Spleen (tissue), 11 donors: Measurements from ENCODE around the gene NDUFC2. TPM values are rescaled to one million over a fixed set of nuclear protein-coding genes. Genes with fewer than 3 reads are reported as not detected.
"Not testable (repeated sequence)": the region's sequence is repeated elsewhere in the genome, so short reads cannot be mapped to it uniquely, and the experiment has no call there.

Experiments used
- DNase-seq: peaks from one replicate; pipeline ENCODE4 v3.0.0-alpha.2; 2020
- H3K27ac ChIP-seq, 8 donors: fragments of 200-600 bp; sonication (generic) in 7 of 8; 1 replicate in 4 of 8; 2 replicates in 4 of 8; pipeline versions ENCODE4 v1.5.0 to v1.8.0; 2016 to 2021; ENCODE audit warnings: inconsistent platforms in 4 of 8, mild to moderate bottlenecking in 4 of 8, moderate library complexity in 1 of 8
- H3K27me3 ChIP-seq, 7 donors: fragments of 200-600 bp; sonication (generic) in 6 of 7; replicated peaks in 1 of 7; 1 replicate in 4 of 7; 2 replicates in 3 of 7; pipeline versions ENCODE4 v1.5.0 to v1.8.0; 2016 to 2021; ENCODE audit warnings: inconsistent platforms in 3 of 7, mild to moderate bottlenecking in 1 of 7
- H3K36me3 ChIP-seq, 6 donors: fragments of 200-600 bp; sonication (generic) in 5 of 6; 1 replicate in 4 of 6; 2 replicates in 2 of 6; pipeline versions ENCODE4 v1.5.0 to v1.8.0; 2016 to 2021; ENCODE audit warnings: inconsistent platforms in 2 of 6
- H3K4me1 ChIP-seq, 6 donors: fragments of 200-600 bp; sonication (generic) in 5 of 6; 1 replicate in 3 of 6; 2 replicates in 3 of 6; pipeline versions ENCODE4 v1.5.0 to v1.8.0; 2016 to 2021; ENCODE audit warnings: inconsistent platforms in 3 of 6
- H3K4me3 ChIP-seq, 8 donors: fragments of 200-600 bp; sonication (generic) in 7 of 8; 1 replicate in 4 of 8; 2 replicates in 4 of 8; pipeline versions ENCODE4 v1.5.0 to v1.8.0; 2016 to 2021; ENCODE audit warnings: inconsistent platforms in 4 of 8, mild to moderate bottlenecking in 4 of 8, moderate library complexity in 2 of 8
- H3K9me3 ChIP-seq, 8 donors: fragments of 200-600 bp; sonication (generic) in 7 of 8; 1 replicate in 4 of 8; 2 replicates in 4 of 8; pipeline versions ENCODE4 v1.5.0 to v1.8.0; 2016 to 2021; ENCODE audit warnings: inconsistent platforms in 4 of 8
- POLR2A ChIP-seq, 3 donors: fragments of 450-650 bp; IDR thresholded peaks; one replicate each; pipeline ENCODE4 v1.5.1; 2017; ENCODE audit warnings: antibody characterized with exemption in 3 of 3, mild to moderate bottlenecking in 1 of 3
- POLR2AphosphoS5 ChIP-seq, 3 donors: sonication (generic); formaldehyde crosslinking; IDR thresholded peaks; one replicate each; pipeline ENCODE4 v1.5.1; 2017; ENCODE audit warnings: antibody characterized with exemption in 3 of 3
- WGBS, 5 donors: extraction: QIAGEN DNeasy Blood & Tissue Kit in 3 of 5; methylation state at CpG; one replicate each; pipeline versions ENCODE4 v1.1.5 to v1.1.7; 2013 to 2018; 5-methylcytosine and 5-hydroxymethylcytosine counted together
- intact Hi-C: fragments of 100-400 bp; cut with DNase I; formaldehyde crosslinking; loops from one replicate; pipeline ENCODE4 v1.15.0; 2023; ENCODE audit warnings: low total_unique reads
- polyA plus RNA-seq, 3 donors: library from polyadenylated mRNA; stranded (reverse); fragments of 200-250 nt; gene quantifications; one replicate each; pipeline ENCODE4 v1.2.1, GENCODE V29; 2013
- total RNA-seq, 7 donors: library from RNA; depleted of rRNA in 3 of 7; stranded (reverse); fragments of >200 nt in 3 of 7; fragmentation: NEBNext Ultra II Directional in 4 of 7; extraction: Animal tissue kit (Norgen Biotek cat#: 25700) in 4 of 7; gene quantifications; one replicate each; pipeline versions ENCODE4 v1.1.0 to v1.2.1, GENCODE V29; 2016 to 2021
- TF ChIP-seq, protein P1 (sequence below), 11 experiments: fragments of 200-600 bp in 7 of 11; fragments of 450-650 bp in 4 of 11; sonication (generic) in 4 of 11; IDR thresholded peaks in 8 of 11; conservative IDR thresholded peaks in 3 of 11; 1 replicate in 7 of 11; 2 replicates in 4 of 11; pipeline versions ENCODE4 v1.4.0 to v1.8.0; 2016 to 2021; ENCODE audit warnings: antibody characterized with exemption in 11 of 11, inconsistent platforms in 4 of 11, mild to moderate bottlenecking in 1 of 11
- donor health status: healthy with polysubstance abuse.
- donor health status: DM: no; HTN: no; CAD: no; lungs with moderate emphysema.
- donor health status: DM: no; HTN: no; CAD: no.
- donor health status: Bipolar disorder and iron deficiency.
- donor health status: healthy.
- donor health status: DM: no; HTN: no; CAD: no.
- donor health status: DM: yes; HTN: yes; CAD: no.

Gene NDUFC2
- total and polyA plus RNA-seq, 10 donors = 44.1 to 135 (median 94.9) TPM

DNA sequence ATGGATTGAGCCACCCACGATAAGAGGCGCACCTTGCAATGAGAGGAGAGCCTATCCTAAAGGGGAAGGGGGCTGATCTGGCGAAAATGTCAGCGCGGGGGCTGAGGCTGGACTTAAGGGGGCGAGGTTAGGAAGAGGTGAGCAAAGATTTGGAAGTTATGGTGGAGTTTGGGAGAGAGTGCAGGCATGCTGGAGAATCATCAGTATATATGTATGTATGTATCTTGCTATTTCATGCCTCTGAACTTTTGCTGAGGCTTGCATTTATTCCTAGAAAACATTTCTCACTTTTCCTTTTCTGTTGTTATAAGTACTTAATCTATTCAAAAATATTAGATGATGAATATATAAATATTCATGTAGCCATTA, 33.2 kb downstream of the NDUFC2 start:
- peak overlapping the region in 1 of 8 donors; percentile 62 for H3K4me3 ChIP-seq
- peaks cover 0 to 13% (median 9%) of the 10 kb centered on the region in 6 donors for H3K4me1 ChIP-seq
- TF ChIP-seq POLR2A (IDR thresholded peaks at IDR 0.05) = no peak
- TF ChIP-seq, protein P1, sequence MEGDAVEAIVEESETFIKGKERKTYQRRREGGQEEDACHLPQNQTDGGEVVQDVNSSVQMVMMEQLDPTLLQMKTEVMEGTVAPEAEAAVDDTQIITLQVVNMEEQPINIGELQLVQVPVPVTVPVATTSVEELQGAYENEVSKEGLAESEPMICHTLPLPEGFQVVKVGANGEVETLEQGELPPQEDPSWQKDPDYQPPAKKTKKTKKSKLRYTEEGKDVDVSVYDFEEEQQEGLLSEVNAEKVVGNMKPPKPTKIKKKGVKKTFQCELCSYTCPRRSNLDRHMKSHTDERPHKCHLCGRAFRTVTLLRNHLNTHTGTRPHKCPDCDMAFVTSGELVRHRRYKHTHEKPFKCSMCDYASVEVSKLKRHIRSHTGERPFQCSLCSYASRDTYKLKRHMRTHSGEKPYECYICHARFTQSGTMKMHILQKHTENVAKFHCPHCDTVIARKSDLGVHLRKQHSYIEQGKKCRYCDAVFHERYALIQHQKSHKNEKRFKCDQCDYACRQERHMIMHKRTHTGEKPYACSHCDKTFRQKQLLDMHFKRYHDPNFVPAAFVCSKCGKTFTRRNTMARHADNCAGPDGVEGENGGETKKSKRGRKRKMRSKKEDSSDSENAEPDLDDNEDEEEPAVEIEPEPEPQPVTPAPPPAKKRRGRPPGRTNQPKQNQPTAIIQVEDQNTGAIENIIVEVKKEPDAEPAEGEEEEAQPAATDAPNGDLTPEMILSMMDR (IDR thresholded peaks at IDR 0.05 in 8 of 11, conservative IDR thresholded peaks at IDR 0.05 in 3 of 11) = peak in 5 of 11 experiments; percentile 2 to 58 (median 28)
- H3K27me3 ChIP-seq = no peaks in the 10 kb centered on the region
- DNase-seq = no peak
- peak overlapping the region in 1 of 8 donors; percentile 52 for H3K27ac ChIP-seq
- H3K9me3 ChIP-seq = no peaks in the 10 kb centered on the region
- intact Hi-C loops = no loop called here
- no peaks in the 10 kb centered on the region for H3K36me3 ChIP-seq
- WGBS, 5 donors = 38 to 49% (median 42%) methylated on average over 6 of the region's 6 CpGs

DNA sequence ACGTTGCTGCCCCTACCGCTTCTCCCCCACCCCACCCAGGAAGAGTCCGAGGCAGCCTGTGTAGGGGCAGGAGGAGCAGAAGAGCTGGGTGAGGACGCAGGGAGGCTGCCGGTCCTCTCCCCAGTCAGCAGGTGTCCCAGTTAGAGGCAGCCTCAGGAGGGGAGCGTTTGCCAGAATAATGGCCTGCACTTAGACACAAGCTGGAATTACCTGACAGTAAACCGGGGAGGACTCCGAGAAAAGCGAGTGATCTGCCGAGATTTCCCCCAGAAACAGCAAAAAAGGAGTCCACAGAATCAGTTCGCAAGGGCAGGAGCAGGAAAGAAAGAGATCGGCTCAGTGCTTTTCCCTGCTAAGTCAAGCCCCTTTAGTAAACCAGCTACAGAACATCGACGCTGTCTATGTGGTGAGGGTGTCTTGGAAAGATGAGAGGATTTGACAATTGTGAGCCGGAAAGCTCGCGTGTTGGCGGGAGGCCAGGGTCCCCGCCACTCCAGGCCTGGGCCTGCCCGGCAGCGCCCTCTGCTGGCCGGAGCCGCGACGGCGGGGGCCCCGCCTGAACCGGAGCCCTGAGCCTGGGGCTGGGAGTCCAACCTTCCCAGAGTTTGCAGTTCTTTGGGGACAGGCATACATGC, 33.7 kb downstream of the NDUFC2 start:
- Histone ChIP-seq H3K36me3 (no peaks in the 10 kb centered on the region), H3K4me3 (peak overlapping the region in 7 of 8 donors; percentile 18 to 62 (median 26)), H3K9me3 (no peaks in the 10 kb centered on the region), H3K27ac (peak overlapping the region in 4 of 8 donors; percentile 2 to 52 (median 20)), H3K27me3 (no peaks in the 10 kb centered on the region), H3K4me1 (peaks cover 0 to 13% (median 9%) of the 10 kb centered on the region in 6 donors)
- WGBS, 5 donors = 9 to 15% (median 11%) methylated on average over 26 to 28 of the region's 28 CpGs
- intact Hi-C loops = no loop called here
- peak; percentile 94 for DNase-seq
- TF ChIP-seq, protein P1 (IDR thresholded peaks at IDR 0.05 in 8 of 11, conservative IDR thresholded peaks at IDR 0.05 in 3 of 11) = peak; percentile 86 to 99 (median 98)
- TF ChIP-seq POLR2AphosphoS5 (IDR thresholded peaks at IDR 0.05) (peak; percentile 77 to 92 (median 84)), POLR2A (IDR thresholded peaks at IDR 0.05) (no peak)

DNA sequence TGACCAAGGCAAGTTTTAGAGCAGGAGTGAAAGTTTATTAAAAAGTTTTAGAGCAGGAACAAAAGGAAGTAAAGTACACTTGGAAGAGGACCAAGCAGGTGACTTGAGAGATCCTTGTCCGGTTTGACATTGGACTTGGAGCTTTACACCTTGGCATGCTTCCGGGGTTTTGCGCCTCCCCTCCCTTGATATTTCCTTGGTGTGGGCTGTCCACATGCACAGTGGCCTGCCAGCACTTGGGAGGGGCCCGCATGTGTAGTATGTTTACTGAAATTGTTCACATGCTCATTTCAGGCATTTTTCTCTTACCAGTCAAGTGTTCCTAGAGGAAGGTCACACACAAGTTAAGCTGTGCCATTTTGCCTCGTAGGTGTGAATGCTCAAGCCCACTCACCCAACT, 35.0 kb downstream of the NDUFC2 start:
- Histone ChIP-seq H3K27me3 (no peaks in the 10 kb centered on the region), H3K4me1 (peaks cover 6 to 23% (median 19%) of the 10 kb centered on the region in 6 donors), H3K36me3 (no peaks in the 10 kb centered on the region), H3K4me3 (no peak overlapping the region), H3K9me3 (no peaks in the 10 kb centered on the region), H3K27ac (no peak overlapping the region)
- intact Hi-C loops = no loop called here
- WGBS, 5 donors = 89 to 97% (median 91%) methylated on average over 5 of the region's 5 CpGs
- DNase-seq = no peak
- TF ChIP-seq POLR2AphosphoS5 (IDR thresholded peaks at IDR 0.05) (no peak), POLR2A (IDR thresholded peaks at IDR 0.05) (no peak)
- TF ChIP-seq, protein P1 (IDR thresholded peaks at IDR 0.05 in 8 of 11, conservative IDR thresholded peaks at IDR 0.05 in 3 of 11) = no peak

DNA sequence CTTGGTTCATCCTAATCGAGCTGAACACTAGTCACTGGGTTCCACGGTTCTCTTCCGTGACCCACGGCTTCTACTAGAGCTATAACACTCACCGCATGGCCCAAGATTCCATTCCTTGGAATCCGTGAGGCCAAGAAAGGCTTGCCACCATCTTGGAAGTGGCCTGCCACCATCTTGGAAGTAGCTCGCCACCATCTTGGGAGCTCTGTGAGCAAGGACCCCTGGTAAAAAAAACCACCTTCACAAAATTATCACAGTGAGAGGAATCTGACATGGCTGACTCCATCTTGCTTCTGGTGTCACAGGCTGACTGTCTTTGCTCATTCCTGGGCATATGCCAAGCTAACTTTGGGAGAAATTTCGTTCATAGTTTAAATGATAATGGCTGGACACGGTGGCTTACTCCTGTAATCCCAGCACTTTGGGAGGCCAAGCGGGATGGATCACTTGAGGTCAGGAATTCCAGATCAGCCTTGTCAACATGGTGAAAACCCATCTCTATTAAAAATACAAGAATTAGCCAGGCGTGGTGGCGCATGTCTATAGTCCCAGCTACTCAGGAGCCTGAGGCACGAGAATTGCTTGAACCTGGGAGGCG, 37.7 kb downstream of the NDUFC2 start:
- Histone ChIP-seq H3K27ac (no peak overlapping the region), H3K36me3 (no peaks in the 10 kb centered on the region), H3K27me3 (no peaks in the 10 kb centered on the region), H3K4me1 (peaks cover 6 to 30% (median 24%) of the 10 kb centered on the region in 6 donors), H3K9me3 (no peaks in the 10 kb centered on the region), H3K4me3 (no peak overlapping the region)
- intact Hi-C loops = no loop called here
- no peak for TF ChIP-seq POLR2A (IDR thresholded peaks at IDR 0.05)
- TF ChIP-seq, protein P1 (IDR thresholded peaks at IDR 0.05 in 8 of 11, conservative IDR thresholded peaks at IDR 0.05 in 3 of 11) = no peak
- no peak for TF ChIP-seq POLR2AphosphoS5 (IDR thresholded peaks at IDR 0.05)
- DNase-seq = no peak
- 94 to 97% (median 95%) methylated on average over 14 of the region's 14 CpGs for WGBS, 5 donors

DNA sequence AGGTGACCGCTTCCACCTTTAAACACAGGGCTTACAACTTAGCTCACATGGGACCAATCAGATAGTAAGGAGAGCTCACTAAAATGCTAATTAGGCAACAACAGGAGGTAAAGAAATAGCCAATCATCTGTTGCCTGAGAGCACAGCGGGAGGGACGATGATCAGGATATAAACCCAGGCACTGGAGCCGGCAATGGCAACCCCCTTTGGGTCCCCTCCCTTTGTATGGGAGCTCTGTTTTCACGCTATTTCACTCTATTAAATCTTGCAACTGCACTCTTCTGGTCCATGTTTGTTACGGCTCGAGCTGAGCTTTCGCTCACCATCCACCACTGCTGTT, 38.3 kb downstream of the NDUFC2 start:
- H3K27ac ChIP-seq, DNase-seq, H3K36me3 ChIP-seq, H3K4me3 ChIP-seq, H3K9me3 ChIP-seq, H3K27me3 ChIP-seq, intact Hi-C loops: not testable (repeated sequence)
- WGBS, 5 donors = 95 to 99% (median 96%) methylated on average over 8 of the region's 8 CpGs
- peaks cover 6 to 26% (median 22%) of the 10 kb centered on the region in 6 donors for H3K4me1 ChIP-seq
